NT2/D1 (cell line): ENCODE results near the gene ZSCAN21.

Experiments
- SUZ12 ChIP-seq: IDR thresholded peaks from 2 replicates; pipeline ENCODE4 v1.6.1; 2011; ENCODE audit not compliant: insufficient read length, insufficient read depth; ENCODE audit errors: extremely low read depth
- ZNF274 ChIP-seq: IDR thresholded peaks from 2 replicates; pipeline ENCODE4 v1.6.1; 2011; ENCODE audit warnings: mild to moderate bottlenecking, low read depth, low read length

DNA sequence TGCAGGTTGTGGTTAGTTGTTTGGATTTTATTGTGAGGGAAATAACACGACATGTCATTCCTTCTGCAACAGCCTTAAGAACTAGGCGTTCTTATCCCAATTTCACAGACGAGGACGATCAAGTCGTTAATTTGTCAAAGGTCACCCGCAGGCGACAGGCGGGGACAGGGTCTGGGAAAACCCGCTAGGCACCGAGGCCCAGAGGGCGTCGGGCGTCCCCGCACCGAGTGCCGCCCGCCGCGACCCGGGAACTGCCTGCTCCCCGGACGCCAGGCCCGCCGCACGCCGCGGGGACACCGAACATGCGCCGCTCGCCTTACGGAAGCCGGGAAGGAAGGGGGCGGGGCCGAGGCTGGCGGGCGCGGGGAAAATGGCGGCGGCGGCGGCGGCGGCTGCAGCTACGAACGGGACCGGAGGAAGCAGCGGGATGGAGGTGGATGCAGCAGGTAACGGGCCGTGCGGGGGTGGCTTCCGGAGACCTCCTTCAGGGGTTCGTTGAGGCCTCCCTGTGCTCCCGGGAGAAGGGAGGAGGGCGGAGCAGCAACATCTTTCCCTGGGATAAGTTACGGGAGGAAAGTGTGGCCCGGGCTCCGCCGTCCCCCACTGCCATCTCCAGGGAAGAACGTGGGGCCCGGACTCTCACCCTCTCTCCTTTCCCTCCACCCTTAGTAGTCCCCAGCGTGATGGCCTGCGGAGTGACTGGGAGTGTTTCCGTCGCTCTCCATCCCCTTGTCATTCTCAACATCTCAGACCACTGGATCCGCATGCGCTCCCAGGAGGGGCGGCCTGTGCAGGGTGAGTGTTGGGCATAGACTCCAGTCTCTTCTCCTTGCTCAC lies 39.3 kb downstream of the ZSCAN21 start, which contains the start of gene COPS6:
- TF ChIP-seq ZNF274: no peak
- no peak for TF ChIP-seq SUZ12
